ENCODE results near the gene PRKCE. TPM values are rescaled to one million over a fixed set of nuclear protein-coding genes. Genes with fewer than 3 reads are reported as not detected.

The PRKCE gene
- total and polyA plus RNA-seq, 2 donors (not counting 3 experiments of a cell fraction or from before 2014, with no cell fraction given) = 27.9 to 33.9 TPM

- no peak for DNase-seq (ENCODE audit: low read depth, low spot score)
- H3K9ac ChIP-seq (replicated peaks; ENCODE audit: extremely low read depth, insufficient read depth, low read length) = no peak overlapping the region
- H3K9me3 ChIP-seq (replicated peaks; ENCODE audit: control insufficient read depth, insufficient read depth, low read length) = no peaks in the 10 kb centered on the region
- TF ChIP-seq EZH2 (IDR thresholded peaks at IDR 0.05; ENCODE audit: borderline replicate concordance, low read depth, low read length, severe bottlenecking) (no peak), GATA2 (IDR thresholded peaks at IDR 0.05; ENCODE audit: insufficient read depth, insufficient read length, low read depth, low read length) (no peak), FOS (IDR thresholded peaks at IDR 0.05; ENCODE audit: borderline replicate concordance, insufficient read depth, low read length) (no peak)
- CTCF ChIA-PET = interaction anchor here (1.1 to 3.7 kb wide), 2 partner anchors 8 to 110 kb away, joined by 4 to 16 read pairs; no protein-coding TSS in a partner anchor
- H3K36me3 ChIP-seq (ENCODE audit: control insufficient read depth in 2 of 2, extremely low read depth in 1 of 2, insufficient read depth in 2 of 2, low read length in 2 of 2) = no peaks in the 10 kb centered on the region
- no peaks in the 10 kb centered on the region for H4K20me1 ChIP-seq (replicated peaks; ENCODE audit: control insufficient read depth, extremely low read depth, insufficient read depth, low read length)
- POLR2A ChIA-PET = no interaction called here
- no peaks in the 10 kb centered on the region for H3K9me1 ChIP-seq (replicated peaks; ENCODE audit: control insufficient read depth, extremely low read depth, insufficient read depth, low read length)
- no peak overlapping the region for H3K4me2 ChIP-seq (ENCODE audit: insufficient read depth, low read length)
- peaks cover 20% of the 10 kb centered on the region for H3K4me1 ChIP-seq (ENCODE audit: control insufficient read depth, extremely low read depth, insufficient read depth, low read length)
- no peak overlapping the region for H3K4me3 ChIP-seq (replicated peaks in 1 of 3; ENCODE audit: insufficient read depth in 1 of 3, low read depth in 1 of 3, low read length in 3 of 3)
- no peak overlapping the region for H3K27ac ChIP-seq (ENCODE audit: insufficient read depth, low read depth, low read length)
- dilution Hi-C loops (cut with MboI; ENCODE audit: extremely low pct_ligation_motif_present, low sequenced_read_pairs) (no loop called here), intact Hi-C loops (cut with micrococcal nuclease) (no loop called here)
- no TSS peak for BruUV-seq (replicated peaks)
- no peaks in the 10 kb centered on the region for H3K27me3 ChIP-seq (ENCODE audit: control insufficient read depth in 2 of 2, insufficient read depth in 2 of 2, low read length in 2 of 2)
- H3K79me2 ChIP-seq (ENCODE audit: control insufficient read depth, insufficient read depth, low read length) = no peaks in the 10 kb centered on the region
- FAIRE-seq = no peak
- no peak overlapping the region for H2AFZ ChIP-seq (ENCODE audit: low read depth, low read length)
These were observed 521.6 kb downstream of the PRKCE start for GRCh38 chr2:46173030-46173429.

- H3K9me1 ChIP-seq (replicated peaks; ENCODE audit: control insufficient read depth, extremely low read depth, insufficient read depth, low read length) = no peaks in the 10 kb centered on the region
- no peak overlapping the region for H3K9ac ChIP-seq (replicated peaks; ENCODE audit: extremely low read depth, insufficient read depth, low read length)
- CTCF ChIA-PET = interaction anchor here (1.1 kb wide), 1 partner anchor 9 kb away, joined by 4 read pairs; no protein-coding TSS in a partner anchor
- POLR2A ChIA-PET = no interaction called here
- no peak overlapping the region for H3K27ac ChIP-seq (ENCODE audit: insufficient read depth, low read depth, low read length)
- dilution Hi-C loops (cut with MboI; ENCODE audit: extremely low pct_ligation_motif_present, low sequenced_read_pairs) = no loop called here
- no peaks in the 10 kb centered on the region for H3K79me2 ChIP-seq (ENCODE audit: control insufficient read depth, insufficient read depth, low read length)
- H3K9me3 ChIP-seq (replicated peaks; ENCODE audit: control insufficient read depth, insufficient read depth, low read length) = no peaks in the 10 kb centered on the region
- no peak for DNase-seq (ENCODE audit: low read depth, low spot score)
- H3K36me3 ChIP-seq (ENCODE audit: control insufficient read depth in 2 of 2, extremely low read depth in 1 of 2, insufficient read depth in 2 of 2, low read length in 2 of 2) = no peaks in the 10 kb centered on the region
- no peak overlapping the region for H3K4me2 ChIP-seq (ENCODE audit: insufficient read depth, low read length)
- BruUV-seq (replicated peaks) = no TSS peak
- TF ChIP-seq FOS (IDR thresholded peaks at IDR 0.05; ENCODE audit: borderline replicate concordance, insufficient read depth, low read length) = no peak
- TF ChIP-seq GATA2 (IDR thresholded peaks at IDR 0.05; ENCODE audit: insufficient read depth, insufficient read length, low read depth, low read length) = no peak
- no peak for TF ChIP-seq MAX (IDR thresholded peaks at IDR 0.05; ENCODE audit: insufficient read depth, insufficient read length)
- no peak for TF ChIP-seq MYC (IDR thresholded peaks at IDR 0.05; ENCODE audit: low read depth, low read length)
- TF ChIP-seq EZH2 (IDR thresholded peaks at IDR 0.05; ENCODE audit: borderline replicate concordance, low read depth, low read length, severe bottlenecking) = no peak
- TF ChIP-seq POLR2AphosphoS5 (IDR thresholded peaks at IDR 0.05; ENCODE audit: insufficient read depth, low read depth, low read length) = no peak
- TF ChIP-seq POLR2A (IDR thresholded peaks at IDR 0.05; ENCODE audit: low read depth, low read length) = no peak
- no peak for TF ChIP-seq JUN (IDR thresholded peaks at IDR 0.05; ENCODE audit: borderline replicate concordance, insufficient read depth, insufficient read length, low read depth)
- no peak for TF ChIP-seq CTCF (IDR thresholded peaks at IDR 0.05; ENCODE audit: extremely low read depth in 1 of 2, insufficient read depth in 1 of 2, low read depth in 1 of 2, low read length in 2 of 2)
- H3K4me3 ChIP-seq (replicated peaks in 1 of 3; ENCODE audit: insufficient read depth in 1 of 3, low read depth in 1 of 3, low read length in 3 of 3) = no peak overlapping the region
- FAIRE-seq = no peak
- H3K27me3 ChIP-seq (ENCODE audit: control insufficient read depth in 2 of 2, insufficient read depth in 2 of 2, low read length in 2 of 2) = no peaks in the 10 kb centered on the region
- no peaks in the 10 kb centered on the region for H4K20me1 ChIP-seq (replicated peaks; ENCODE audit: control insufficient read depth, extremely low read depth, insufficient read depth, low read length)
- H2AFZ ChIP-seq (ENCODE audit: low read depth, low read length) = no peak overlapping the region
- intact Hi-C loops (cut with micrococcal nuclease) = no loop called here
- H3K4me1 ChIP-seq (ENCODE audit: control insufficient read depth, extremely low read depth, insufficient read depth, low read length) = peaks cover 21% of the 10 kb centered on the region
These were observed 522.3 kb downstream of the PRKCE start for GRCh38 chr2:46173636-46174250.
